H1 (cell line): Measurements from ENCODE around the gene PHF10. TPM values are rescaled to one million over a fixed set of nuclear protein-coding genes. Genes with fewer than 3 reads are reported as not detected.

ENCODE experiments used
- ATF2 ChIP-seq: IDR thresholded peaks from 2 replicates; pipeline ENCODE4 v1.6.1; 2012; ENCODE audit warnings: low read length, inconsistent platforms
- BRCA1 ChIP-seq: IDR thresholded peaks from 2 replicates; pipeline ENCODE4 v1.6.1; 2012; ENCODE audit warnings: low read depth, low read length, improper control_type of control experiment
- polyA plus RNA-seq, 7 experiments: library from polyadenylated mRNA; depleted of rRNA in 3 of 7; stranded (reverse) in 5 of 7; unstranded in 2 of 7; fragments of >200 nt in 5 of 7; fragments of 200-250 nt in 2 of 7; gene quantifications; 1 replicate in 5 of 7; 2 replicates in 1 of 7; 4 replicates in 1 of 7; pipeline versions ENCODE4 v1.2.1 to v1.2.3, GENCODE V29; 2011 to 2013; ENCODE audit warnings: missing spikeins in 2 of 7, mixed read lengths in 2 of 7
- total RNA-seq: library from RNA; stranded (reverse); fragmentation: NEBNext Ultra II Directional; extraction: Animal tissue kit (Norgen Biotek cat#: 25700); gene quantifications from 2 replicates; pipeline ENCODE4 v1.2.1, GENCODE V29; 2021

PHF10 gene
- total and polyA plus RNA-seq, 2 of the 8 experiments (the other 6 are each of a cell fraction or from before 2014, with no cell fraction given), result 15.6 to 51.1 TPM

GRCh38 chr6:169723200-169723909 lies 945 bp downstream of the PHF10 start (continued):
- TF ChIP-seq BRCA1 (no peak), ATF2 (no peak)
